ENCODE measurements around the gene FUOM. TPM values are rescaled to one million over a fixed set of nuclear protein-coding genes. Genes with fewer than 3 reads are reported as not detected.

FUOM gene
- total and polyA plus RNA-seq, 10 of the 15 experiments (the other 5 are each of a cell fraction or from before 2014, with no cell fraction given), result 1.8 to 41.7 (median 25.6) TPM

DNA sequence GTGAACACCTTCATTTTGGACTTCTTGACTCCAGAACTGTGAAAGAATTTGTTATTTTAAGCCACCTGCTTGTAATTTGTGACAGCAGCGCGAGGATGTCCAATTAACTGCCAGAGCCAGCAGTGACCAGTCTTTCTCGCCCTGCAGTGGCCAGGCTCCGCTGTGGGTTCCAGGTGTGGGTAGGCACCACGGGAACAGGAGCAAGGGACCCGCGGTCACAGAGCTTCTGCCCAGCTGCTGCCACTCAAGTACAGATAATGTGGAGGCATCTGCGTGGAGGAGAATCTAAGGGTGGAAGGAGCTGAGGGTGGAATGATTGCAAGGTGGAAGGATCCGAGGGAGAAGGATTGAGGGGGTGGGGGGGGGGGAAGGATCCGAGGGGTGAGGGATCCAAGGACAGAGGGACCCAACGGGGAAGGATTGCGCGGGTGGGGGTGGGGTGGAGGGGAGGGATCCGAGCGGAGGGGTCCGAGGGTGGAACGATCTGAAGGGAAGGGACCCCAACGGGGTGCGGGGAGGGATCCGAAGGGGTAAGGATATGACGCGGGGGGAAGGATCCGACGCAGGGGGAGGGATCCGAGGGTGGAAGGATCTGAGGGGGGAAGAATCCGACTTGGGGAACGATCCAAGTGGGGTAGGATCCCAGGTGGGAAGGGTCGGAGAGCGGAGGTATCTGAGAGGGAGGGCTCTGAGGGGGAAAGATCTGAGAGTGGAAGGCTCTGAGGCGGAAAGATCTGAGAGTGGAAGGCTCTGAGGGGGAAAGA, 24.7 kb downstream of the FUOM start:
- ATAC-seq (no peak), DNase-seq (ENCODE audit: low read depth, low spot score) (no peak), FAIRE-seq (no peak)
- Histone ChIP-seq H3K9me3 (replicated peaks; ENCODE audit: control insufficient read depth, insufficient read depth, low read length) (no peaks in the 10 kb centered on the region; the same call in 2 of the 3 replicates), H3K27me3 (replicated peaks in 1 of 2; ENCODE audit: control insufficient read depth in 2 of 2, insufficient read depth in 2 of 2, low read length in 1 of 2) (peaks cover 5 to 12% of the 10 kb centered on the region in 2 experiments), H2AFZ (ENCODE audit: control insufficient read depth, low read depth, low read length) (no peak overlapping the region), H4K20me1 (ENCODE audit: control insufficient read depth, insufficient read depth) (no peaks in the 10 kb centered on the region), H3K4me3 (no peak overlapping the region), H3K4me2 (ENCODE audit: control insufficient read depth, insufficient read depth) (no peak overlapping the region), H3K79me2 (ENCODE audit: control insufficient read depth, insufficient read depth, low read length) (no peaks in the 10 kb centered on the region), H3K9ac (ENCODE audit: control insufficient read depth, insufficient read depth, low read length) (no peak overlapping the region), H3K4me1 (ENCODE audit: control insufficient read depth, insufficient read depth, low read length) (no peaks in the 10 kb centered on the region), H3K27ac (ENCODE audit: control insufficient read depth, insufficient read depth) (no peak overlapping the region), H3K36me3 (ENCODE audit: control insufficient read depth in 2 of 2, insufficient read depth in 2 of 2, low read length in 1 of 2) (no peaks in the 10 kb centered on the region)
- ChIA-PET RAD21 (ENCODE audit: unreplicated experiment) (no interaction called here), SMC1A (ENCODE audit: uncharacterized antibody, unreplicated experiment) (no interaction called here), CTCF (no interaction called here), POLR2A (no interaction called here)
- TF ChIP-seq MEF2A (IDR thresholded peaks at IDR 0.05; ENCODE audit: insufficient read depth, low read depth, low read length), result no peak
- TF ChIP-seq MAX (IDR thresholded peaks at IDR 0.05; ENCODE audit: low read depth, low read length), result no peak
- no peak for TF ChIP-seq BHLHE40 (IDR thresholded peaks at IDR 0.05; ENCODE audit: borderline replicate concordance in 1 of 2, low read depth in 2 of 2, low read length in 1 of 2)
- no peak for TF ChIP-seq POLR2AphosphoS5 (IDR thresholded peaks at IDR 0.05; ENCODE audit: low read length)
- no peak for TF ChIP-seq ZNF217 (IDR thresholded peaks at IDR 0.05)
- TF ChIP-seq, protein P1, sequence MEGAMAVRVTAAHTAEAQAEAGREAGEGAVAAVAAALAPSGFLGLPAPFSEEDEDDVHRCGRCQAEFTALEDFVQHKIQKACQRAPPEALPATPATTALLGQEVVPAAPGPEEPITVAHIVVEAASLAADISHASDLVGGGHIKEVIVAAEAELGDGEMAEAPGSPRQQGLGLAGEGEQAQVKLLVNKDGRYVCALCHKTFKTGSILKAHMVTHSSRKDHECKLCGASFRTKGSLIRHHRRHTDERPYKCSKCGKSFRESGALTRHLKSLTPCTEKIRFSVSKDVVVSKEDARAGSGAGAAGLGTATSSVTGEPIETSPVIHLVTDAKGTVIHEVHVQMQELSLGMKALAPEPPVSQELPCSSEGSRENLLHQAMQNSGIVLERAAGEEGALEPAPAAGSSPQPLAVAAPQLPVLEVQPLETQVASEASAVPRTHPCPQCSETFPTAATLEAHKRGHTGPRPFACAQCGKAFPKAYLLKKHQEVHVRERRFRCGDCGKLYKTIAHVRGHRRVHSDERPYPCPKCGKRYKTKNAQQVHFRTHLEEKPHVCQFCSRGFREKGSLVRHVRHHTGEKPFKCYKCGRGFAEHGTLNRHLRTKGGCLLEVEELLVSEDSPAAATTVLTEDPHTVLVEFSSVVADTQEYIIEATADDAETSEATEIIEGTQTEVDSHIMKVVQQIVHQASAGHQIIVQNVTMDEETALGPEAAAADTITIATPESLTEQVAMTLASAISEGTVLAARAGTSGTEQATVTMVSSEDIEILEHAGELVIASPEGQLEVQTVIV (IDR thresholded peaks at IDR 0.05; ENCODE audit: borderline replicate concordance, partially characterized antibody), result no peak
- no peak for TF ChIP-seq NR2F1 (conservative IDR thresholded peaks at IDR 0.05)
- TF ChIP-seq RCOR1 (conservative IDR thresholded peaks at IDR 0.05; ENCODE audit: low read depth, low read length), result no peak
- TF ChIP-seq ETV6 (conservative IDR thresholded peaks at IDR 0.05 in 1 of 2, IDR thresholded peaks at IDR 0.05 in 1 of 2; ENCODE audit: borderline replicate concordance in 1 of 2, low read depth in 1 of 2), result no peak
- no peak for TF ChIP-seq HCFC1 (IDR thresholded peaks at IDR 0.05; ENCODE audit: low read length)
- no peak for TF ChIP-seq RUNX3 (IDR thresholded peaks at IDR 0.05; ENCODE audit: low read length)
- TF ChIP-seq NFYB (IDR thresholded peaks at IDR 0.05; ENCODE audit: insufficient read depth, low read depth, low read length), result no peak
- TF ChIP-seq TCF7 (IDR thresholded peaks at IDR 0.05; ENCODE audit: borderline replicate concordance), result no peak
- TF ChIP-seq SMAD5 (IDR thresholded peaks at IDR 0.05; ENCODE audit: low read depth), result no peak
- no TSS peak for BruUV-seq (replicated peaks)
- intact Hi-C loops (cut with micrococcal nuclease; ENCODE audit: unreplicated experiment), result no loop called here
- in situ Hi-C loops (cut with MboI), result no loop called here
- 56% methylated on average over 12 of the region's 30 CpGs for WGBS (ENCODE audit: insufficient coverage, insufficient replicate concordance, low lambda C conversion rate, missing lambda C conversion rate)
